GM12865 (cell line): ENCODE measurements around the gene ZNF236.
A peak's percentile ranks its signal among the peaks of the same experiment; 100 is the strongest.

Source experiments
- DNase-seq: peaks from one replicate; pipeline ENCODE4 v3.0.0; 2010; ENCODE audit warnings: low read depth
- H3K4me3 ChIP-seq: 2 replicates; pipeline ENCODE4 v1.5.1; 2011; ENCODE audit warnings: mild to moderate bottlenecking, low read depth, low read length, control low read depth
- TF ChIP-seq, protein P1 (sequence below): IDR thresholded peaks from 2 replicates; pipeline ENCODE4 v1.5.1; 2011; ENCODE audit warnings: low read length, control low read depth, low read depth, inconsistent platforms; ENCODE audit not compliant: insufficient read depth; ENCODE audit errors: missing control alignments

The ZNF236 gene

DNA sequence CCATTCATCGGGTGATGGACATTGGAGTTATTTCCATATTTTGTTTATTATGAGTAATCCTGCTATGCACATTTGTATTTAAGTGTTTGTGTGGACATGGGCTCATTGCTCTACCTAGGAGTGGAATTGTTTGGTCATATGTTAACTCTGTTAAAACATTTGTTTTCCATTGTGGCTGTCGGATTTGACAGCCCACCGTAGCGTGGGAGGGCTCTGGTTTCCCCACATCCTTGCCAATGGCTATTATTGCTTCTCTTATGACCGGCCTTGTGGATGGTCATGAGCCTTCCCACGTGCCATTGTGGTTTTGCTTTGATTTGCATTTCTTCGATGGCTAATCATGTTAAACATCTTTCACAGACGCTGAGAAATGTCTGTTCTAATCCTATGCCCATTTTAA is 92.0 kb downstream of the ZNF236 start:
- TF ChIP-seq, protein P1, sequence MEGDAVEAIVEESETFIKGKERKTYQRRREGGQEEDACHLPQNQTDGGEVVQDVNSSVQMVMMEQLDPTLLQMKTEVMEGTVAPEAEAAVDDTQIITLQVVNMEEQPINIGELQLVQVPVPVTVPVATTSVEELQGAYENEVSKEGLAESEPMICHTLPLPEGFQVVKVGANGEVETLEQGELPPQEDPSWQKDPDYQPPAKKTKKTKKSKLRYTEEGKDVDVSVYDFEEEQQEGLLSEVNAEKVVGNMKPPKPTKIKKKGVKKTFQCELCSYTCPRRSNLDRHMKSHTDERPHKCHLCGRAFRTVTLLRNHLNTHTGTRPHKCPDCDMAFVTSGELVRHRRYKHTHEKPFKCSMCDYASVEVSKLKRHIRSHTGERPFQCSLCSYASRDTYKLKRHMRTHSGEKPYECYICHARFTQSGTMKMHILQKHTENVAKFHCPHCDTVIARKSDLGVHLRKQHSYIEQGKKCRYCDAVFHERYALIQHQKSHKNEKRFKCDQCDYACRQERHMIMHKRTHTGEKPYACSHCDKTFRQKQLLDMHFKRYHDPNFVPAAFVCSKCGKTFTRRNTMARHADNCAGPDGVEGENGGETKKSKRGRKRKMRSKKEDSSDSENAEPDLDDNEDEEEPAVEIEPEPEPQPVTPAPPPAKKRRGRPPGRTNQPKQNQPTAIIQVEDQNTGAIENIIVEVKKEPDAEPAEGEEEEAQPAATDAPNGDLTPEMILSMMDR, result no peak

DNA sequence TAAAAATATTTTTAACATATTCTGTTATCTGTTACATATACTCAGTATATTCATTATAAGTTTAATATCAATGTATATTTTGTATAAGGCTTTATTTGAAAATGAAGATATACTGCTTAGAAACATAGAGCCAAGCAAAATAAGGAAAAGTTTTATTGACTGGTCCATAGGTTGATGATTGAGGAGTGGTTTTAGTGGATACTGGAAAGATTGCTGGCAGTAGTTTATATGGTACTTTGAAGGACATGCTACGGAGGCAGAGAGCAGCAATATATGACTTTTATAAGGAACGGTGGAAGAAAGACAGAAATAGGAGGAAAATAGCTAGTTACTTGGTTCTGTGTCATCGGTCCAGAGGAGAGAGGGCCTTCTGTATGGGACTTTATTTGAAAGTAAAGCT is 92.4 kb downstream of the ZNF236 start:
- H3K4me3 ChIP-seq, result no peak overlapping the region
- no peak for DNase-seq
- TF ChIP-seq, protein P1, result no peak

More for the DNA sequence above, 92.0 kb downstream of the ZNF236 start:
- H3K4me3 ChIP-seq, result no peak overlapping the region
- DNase-seq, result peak; percentile 20

DNA sequence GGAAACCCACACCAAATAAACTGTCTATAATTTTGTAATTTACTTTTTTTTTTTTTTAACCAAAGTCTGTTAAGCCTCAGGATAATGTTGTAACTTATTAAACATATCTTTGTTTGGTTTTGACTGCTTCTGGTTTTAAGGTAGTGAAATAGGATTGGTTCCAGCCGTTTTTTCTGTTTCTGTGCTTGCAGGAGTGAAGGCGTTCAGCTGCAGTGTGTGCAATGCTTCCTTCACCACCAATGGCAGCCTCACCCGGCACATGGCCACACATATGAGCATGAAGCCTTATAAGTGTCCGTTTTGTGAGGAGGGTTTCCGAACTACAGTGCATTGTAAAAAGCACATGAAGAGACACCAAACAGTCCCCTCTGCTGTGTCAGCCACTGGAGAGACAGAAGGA is 93.1 kb downstream of the ZNF236 start:
- H3K4me3 ChIP-seq, result no peak overlapping the region
- TF ChIP-seq, protein P1, result no peak
- no peak for DNase-seq

DNA sequence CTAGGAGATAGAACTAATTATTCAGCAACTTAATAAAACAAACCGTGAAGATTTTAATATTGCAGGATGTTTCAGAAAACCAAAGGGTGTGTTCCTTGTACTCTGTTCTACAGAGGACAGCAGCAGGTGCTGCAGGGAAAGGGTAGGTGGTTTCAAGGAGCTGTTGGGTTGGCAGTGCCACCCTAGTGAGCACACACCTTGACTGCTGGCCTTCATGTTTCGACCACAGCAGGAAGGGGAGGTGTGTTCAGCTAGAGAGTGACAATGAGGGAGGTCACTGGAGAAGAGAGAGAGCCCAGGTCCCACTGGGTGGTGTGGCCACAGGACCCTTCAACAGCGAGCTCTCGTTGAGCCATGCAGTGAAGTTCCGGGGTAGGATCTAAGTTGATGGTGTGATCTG is 98.6 kb downstream of the ZNF236 start:
- TF ChIP-seq, protein P1, result no peak
- no peak overlapping the region for H3K4me3 ChIP-seq
- DNase-seq, result no peak

DNA sequence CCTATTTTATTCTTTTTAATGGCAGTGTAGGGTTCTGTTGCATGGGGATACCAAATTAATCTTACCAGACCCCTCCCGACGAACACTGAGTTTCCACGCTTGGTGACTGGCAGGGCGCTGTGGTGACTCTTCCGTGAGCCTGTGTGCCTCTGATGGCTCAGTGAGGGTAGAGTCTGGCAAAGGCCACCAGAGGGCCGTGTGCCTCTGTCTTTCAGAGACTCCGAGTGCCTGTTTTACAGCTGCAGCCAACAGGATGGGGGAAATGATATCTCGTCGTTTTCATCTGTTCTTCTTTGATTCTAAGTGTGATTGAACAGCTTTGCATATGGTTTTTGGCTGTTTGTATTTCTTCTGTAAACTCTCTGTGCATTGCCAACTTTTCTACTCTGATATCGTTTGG is 99.8 kb downstream of the ZNF236 start:
- peak; percentile 75 for DNase-seq

DNA sequence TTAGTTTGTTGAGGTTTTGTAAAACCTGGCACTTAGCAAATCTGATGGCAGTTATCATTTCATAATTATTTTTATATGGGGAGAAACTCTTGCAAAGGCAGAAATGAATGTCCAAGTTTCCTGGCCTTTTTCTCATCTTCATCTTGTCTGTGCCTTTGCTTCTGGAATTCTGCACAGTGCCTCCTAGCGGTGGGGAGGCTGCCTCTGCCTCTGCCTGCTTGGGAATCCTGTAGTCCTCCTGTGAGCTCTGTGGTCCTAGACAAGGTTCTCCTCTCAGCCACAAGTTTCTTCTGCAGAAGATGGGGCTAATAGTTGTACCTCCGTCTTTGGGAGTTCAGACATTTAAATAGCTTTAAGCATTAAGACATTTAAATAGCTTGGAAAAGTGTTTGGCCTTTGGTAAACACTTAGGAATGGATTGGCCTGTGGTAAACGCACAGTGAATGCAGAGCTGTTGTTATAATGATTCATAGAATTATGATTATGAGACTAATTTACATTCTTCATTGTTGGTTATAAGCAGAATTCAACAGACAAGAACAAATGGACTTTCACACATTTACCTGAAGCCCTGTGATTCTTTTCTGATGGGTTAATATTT is 101.2 kb downstream of the ZNF236 start:
- peak; percentile 22 for DNase-seq
- TF ChIP-seq, protein P1, result peak; percentile 56
- H3K4me3 ChIP-seq, result no peak overlapping the region

More for the DNA sequence above, 99.8 kb downstream of the ZNF236 start:
- no peak overlapping the region for H3K4me3 ChIP-seq
- TF ChIP-seq, protein P1, result peak; percentile 69

DNA sequence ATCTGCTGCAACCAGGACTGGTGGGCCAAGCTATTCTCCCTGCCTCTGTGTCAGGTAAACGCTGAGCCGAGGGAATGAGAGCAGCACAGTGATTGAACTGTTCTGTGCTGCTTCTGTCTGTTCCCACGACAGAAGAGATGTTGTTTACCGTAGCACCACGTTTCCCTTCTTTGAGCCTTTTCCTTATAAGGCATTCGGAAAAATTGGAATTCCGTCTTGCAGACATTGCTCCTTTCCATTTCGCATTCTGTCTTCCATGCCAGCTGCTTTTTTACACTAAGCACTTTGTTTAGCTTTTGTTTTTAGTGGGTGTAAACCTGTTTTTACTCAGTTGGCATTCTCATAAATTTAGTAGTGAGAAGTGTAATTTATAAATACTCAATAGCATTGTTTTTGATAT is 103.1 kb downstream of the ZNF236 start:
- TF ChIP-seq, protein P1, result no peak
- DNase-seq, result no peak

More for the DNA sequence above, 103.1 kb downstream of the ZNF236 start:
- no peak overlapping the region for H3K4me3 ChIP-seq
